Hepatocyte (in vitro differentiated cells): ENCODE results near the gene PIK3C2A.
"Not testable (repeated sequence)": the region's sequence is repeated elsewhere in the genome, so short reads cannot be mapped to it uniquely, and the experiment has no call there.

ENCODE experiments used
- EZH2phosphoT487 ChIP-seq: fragments of 200-600 bp; sonication (generic); IDR thresholded peaks from one replicate; pipeline ENCODE4 v1.6.1; 2018; ENCODE audit warnings: antibody characterized with exemption, mild to moderate bottlenecking, low read depth, moderate library complexity; ENCODE audit not compliant: unreplicated experiment, severe bottlenecking
- TF ChIP-seq, protein P1 (sequence below): fragments of 200-600 bp; sonication (generic); IDR thresholded peaks from 2 replicates; pipeline ENCODE4 v1.5.1; 2016; ENCODE audit warnings: antibody characterized with exemption, mild to moderate bottlenecking; ENCODE audit not compliant: poor library complexity

- TF ChIP-seq, protein P1, sequence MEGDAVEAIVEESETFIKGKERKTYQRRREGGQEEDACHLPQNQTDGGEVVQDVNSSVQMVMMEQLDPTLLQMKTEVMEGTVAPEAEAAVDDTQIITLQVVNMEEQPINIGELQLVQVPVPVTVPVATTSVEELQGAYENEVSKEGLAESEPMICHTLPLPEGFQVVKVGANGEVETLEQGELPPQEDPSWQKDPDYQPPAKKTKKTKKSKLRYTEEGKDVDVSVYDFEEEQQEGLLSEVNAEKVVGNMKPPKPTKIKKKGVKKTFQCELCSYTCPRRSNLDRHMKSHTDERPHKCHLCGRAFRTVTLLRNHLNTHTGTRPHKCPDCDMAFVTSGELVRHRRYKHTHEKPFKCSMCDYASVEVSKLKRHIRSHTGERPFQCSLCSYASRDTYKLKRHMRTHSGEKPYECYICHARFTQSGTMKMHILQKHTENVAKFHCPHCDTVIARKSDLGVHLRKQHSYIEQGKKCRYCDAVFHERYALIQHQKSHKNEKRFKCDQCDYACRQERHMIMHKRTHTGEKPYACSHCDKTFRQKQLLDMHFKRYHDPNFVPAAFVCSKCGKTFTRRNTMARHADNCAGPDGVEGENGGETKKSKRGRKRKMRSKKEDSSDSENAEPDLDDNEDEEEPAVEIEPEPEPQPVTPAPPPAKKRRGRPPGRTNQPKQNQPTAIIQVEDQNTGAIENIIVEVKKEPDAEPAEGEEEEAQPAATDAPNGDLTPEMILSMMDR, result not testable (repeated sequence)
- TF ChIP-seq EZH2phosphoT487, result not testable (repeated sequence)
These were observed 32.1 kb upstream of the PIK3C2A start for GRCh38 chr11:17239927-17240326.
